Astrocyte (in vitro differentiated cells and primary cell): ENCODE results near the gene OS9. TPM values are rescaled to one million over a fixed set of nuclear protein-coding genes. Genes with fewer than 3 reads are reported as not detected.

Experiments
- DNase-seq: peaks from one replicate; pipeline ENCODE4 v3.0.0-alpha.2; 2010; ENCODE audit warnings: low read depth
- FAIRE-seq: peaks from 2 replicates; lab custom pipeline; 2011; peaks lifted over from hg19 to GRCh38; lab: Jason Lieb, UNC
- H2AFZ ChIP-seq: 2 replicates; pipeline ENCODE4 v1.6.0; 2012; ENCODE audit warnings: low read depth, low read length, inconsistent platforms
- H3K27ac ChIP-seq: 2 replicates; pipeline ENCODE4 v1.5.1; 2011; ENCODE audit warnings: low read depth, low read length, inconsistent platforms
- H3K27me3 ChIP-seq: 2 replicates; pipeline ENCODE4 v1.6.0; 2011; ENCODE audit warnings: low read length, inconsistent platforms; ENCODE audit not compliant: insufficient read depth
- H3K36me3 ChIP-seq: 2 replicates; pipeline ENCODE4 v1.5.1; 2011; ENCODE audit warnings: low read length, inconsistent platforms; ENCODE audit not compliant: insufficient read depth
- H3K4me1 ChIP-seq: 2 replicates; pipeline ENCODE4 v1.5.1; 2011; ENCODE audit warnings: low read length, inconsistent platforms; ENCODE audit not compliant: insufficient read depth
- H3K4me2 ChIP-seq: 2 replicates; pipeline ENCODE4 v1.6.0; 2012; ENCODE audit warnings: low read length, inconsistent platforms
- H3K4me3 ChIP-seq: 2 replicates; pipeline ENCODE4 v1.5.1; 2011; ENCODE audit warnings: low read depth, mild to moderate bottlenecking, low read length, inconsistent platforms; ENCODE audit not compliant: insufficient read depth
- H3K79me2 ChIP-seq: 2 replicates; pipeline ENCODE4 v1.6.0; 2012; ENCODE audit warnings: mild to moderate bottlenecking, low read length, inconsistent platforms; ENCODE audit not compliant: insufficient read depth
- H3K9ac ChIP-seq: 2 replicates; pipeline ENCODE4 v1.6.0; 2012; ENCODE audit warnings: mild to moderate bottlenecking, low read length, inconsistent platforms
- H3K9me3 ChIP-seq: 2 replicates; pipeline ENCODE4 v1.5.1; 2012; ENCODE audit warnings: low read depth, mild to moderate bottlenecking, low read length, inconsistent platforms; ENCODE audit not compliant: insufficient read depth
- H4K20me1 ChIP-seq: 2 replicates; pipeline ENCODE4 v1.6.0; 2012; ENCODE audit warnings: low read length, inconsistent platforms; ENCODE audit not compliant: insufficient read depth
- H3K27ac Mint-ChIP-seq: one replicate; pipeline ENCODE4 v1.8.0; 2021; ENCODE audit warnings: mild to moderate bottlenecking, mixed read lengths; ENCODE audit not compliant: unreplicated experiment
- H3K27me3 Mint-ChIP-seq: one replicate; pipeline ENCODE4 v1.8.0; 2021; ENCODE audit warnings: low read depth, mixed read lengths; ENCODE audit not compliant: unreplicated experiment
- H3K36me3 Mint-ChIP-seq: one replicate; pipeline ENCODE4 v1.8.0; 2021; ENCODE audit warnings: low read depth, mixed read lengths; ENCODE audit not compliant: unreplicated experiment
- H3K4me1 Mint-ChIP-seq: one replicate; pipeline ENCODE4 v1.8.0; 2021; ENCODE audit warnings: low read depth, mixed read lengths; ENCODE audit not compliant: unreplicated experiment
- H3K4me3 Mint-ChIP-seq: one replicate; pipeline ENCODE4 v1.8.0; 2021; ENCODE audit warnings: mild to moderate bottlenecking, moderate library complexity, mixed read lengths; ENCODE audit not compliant: unreplicated experiment
- H3K9me3 Mint-ChIP-seq: one replicate; pipeline ENCODE4 v1.8.0; 2021; ENCODE audit warnings: mild to moderate bottlenecking, mixed read lengths; ENCODE audit not compliant: unreplicated experiment
- EZH2 ChIP-seq: IDR thresholded peaks from 2 replicates; pipeline ENCODE4 v1.6.1; 2012; ENCODE audit warnings: mild to moderate bottlenecking, low read length, inconsistent platforms; ENCODE audit not compliant: insufficient read depth
- total RNA-seq: library from RNA; stranded (reverse); gene quantifications from 2 replicates; pipeline ENCODE4 v1.2.1, GENCODE V29; 2021
- TF ChIP-seq, protein P1 (sequence below): IDR thresholded peaks from 2 replicates; pipeline ENCODE4 v1.5.1; 2011; ENCODE audit warnings: low read depth, mild to moderate bottlenecking, inconsistent platforms, low read length, moderate library complexity; ENCODE audit not compliant: insufficient read depth

Gene OS9
- total RNA-seq, 1 donor from 2014 or later: 194 TPM

DNA sequence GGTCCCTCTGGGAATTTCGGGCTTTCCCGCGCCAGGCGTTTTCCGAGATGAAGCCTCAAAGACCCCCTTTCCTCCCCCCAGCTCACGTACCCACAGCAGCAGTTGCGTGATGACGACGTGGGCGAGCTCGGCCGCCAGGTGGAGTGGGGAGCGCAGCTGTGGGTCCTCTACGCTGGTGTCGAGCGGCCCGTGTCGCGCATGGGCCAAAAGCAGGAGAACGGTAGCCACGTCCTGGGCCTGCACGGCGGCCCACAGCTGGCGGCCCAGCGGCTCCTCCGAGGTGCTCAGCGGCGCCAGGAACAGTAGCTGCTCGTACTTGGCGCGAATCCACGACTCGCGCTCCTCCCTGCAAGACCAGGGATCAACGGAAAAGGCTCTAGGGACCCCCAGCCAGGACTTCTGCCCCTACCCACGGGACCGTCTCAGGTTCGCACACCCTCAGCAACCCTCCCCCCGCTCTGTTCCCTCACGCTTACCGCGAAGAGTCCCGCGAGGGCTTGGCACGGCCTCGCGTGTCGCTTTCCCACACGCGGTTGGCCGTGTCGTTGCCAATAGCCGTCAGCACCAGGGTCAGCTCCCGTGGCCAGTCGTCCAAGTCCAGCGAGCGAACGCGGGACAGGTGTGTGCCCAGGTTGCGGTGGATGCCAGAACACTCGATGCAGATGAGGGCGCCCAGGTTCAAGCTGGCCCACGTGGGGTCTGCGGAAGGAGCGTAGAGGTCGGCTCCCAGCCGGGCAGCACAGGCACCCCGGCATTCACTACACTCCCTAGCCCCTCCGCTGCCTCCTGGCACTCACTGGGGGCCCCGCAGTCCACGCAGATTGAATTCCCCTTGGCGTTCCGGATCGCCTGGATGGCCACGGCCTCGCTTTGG is 33.2 kb downstream of the OS9 start:
- Mint-ChIP-seq H3K9me3 (peaks cover 15% of the 10 kb centered on the region), H3K4me3 (peak overlapping the region; percentile 73), H3K4me1 (no peaks in the 10 kb centered on the region), H3K27ac (no peak overlapping the region), H3K27me3 (peaks cover 77% of the 10 kb centered on the region), H3K36me3 (peaks cover 6% of the 10 kb centered on the region)
- H3K9ac ChIP-seq: peak overlapping the region; percentile 90
- no peak overlapping the region for H3K27ac ChIP-seq
- H3K27me3 ChIP-seq: peaks cover 27% of the 10 kb centered on the region
- TF ChIP-seq, protein P1, sequence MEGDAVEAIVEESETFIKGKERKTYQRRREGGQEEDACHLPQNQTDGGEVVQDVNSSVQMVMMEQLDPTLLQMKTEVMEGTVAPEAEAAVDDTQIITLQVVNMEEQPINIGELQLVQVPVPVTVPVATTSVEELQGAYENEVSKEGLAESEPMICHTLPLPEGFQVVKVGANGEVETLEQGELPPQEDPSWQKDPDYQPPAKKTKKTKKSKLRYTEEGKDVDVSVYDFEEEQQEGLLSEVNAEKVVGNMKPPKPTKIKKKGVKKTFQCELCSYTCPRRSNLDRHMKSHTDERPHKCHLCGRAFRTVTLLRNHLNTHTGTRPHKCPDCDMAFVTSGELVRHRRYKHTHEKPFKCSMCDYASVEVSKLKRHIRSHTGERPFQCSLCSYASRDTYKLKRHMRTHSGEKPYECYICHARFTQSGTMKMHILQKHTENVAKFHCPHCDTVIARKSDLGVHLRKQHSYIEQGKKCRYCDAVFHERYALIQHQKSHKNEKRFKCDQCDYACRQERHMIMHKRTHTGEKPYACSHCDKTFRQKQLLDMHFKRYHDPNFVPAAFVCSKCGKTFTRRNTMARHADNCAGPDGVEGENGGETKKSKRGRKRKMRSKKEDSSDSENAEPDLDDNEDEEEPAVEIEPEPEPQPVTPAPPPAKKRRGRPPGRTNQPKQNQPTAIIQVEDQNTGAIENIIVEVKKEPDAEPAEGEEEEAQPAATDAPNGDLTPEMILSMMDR: no peak
- peak; percentile 35 for TF ChIP-seq EZH2
- H3K4me2 ChIP-seq: peak overlapping the region; percentile 99
- peaks cover 8% of the 10 kb centered on the region for H4K20me1 ChIP-seq
- no peak for FAIRE-seq
- H2AFZ ChIP-seq: peak overlapping the region; percentile 97
- H3K4me1 ChIP-seq: peaks cover 7% of the 10 kb centered on the region
- DNase-seq: peak; percentile 20
- peak overlapping the region; percentile 85 for H3K4me3 ChIP-seq
- no peaks in the 10 kb centered on the region for H3K79me2 ChIP-seq
- no peaks in the 10 kb centered on the region for H3K9me3 ChIP-seq
- H3K36me3 ChIP-seq: no peaks in the 10 kb centered on the region

DNA sequence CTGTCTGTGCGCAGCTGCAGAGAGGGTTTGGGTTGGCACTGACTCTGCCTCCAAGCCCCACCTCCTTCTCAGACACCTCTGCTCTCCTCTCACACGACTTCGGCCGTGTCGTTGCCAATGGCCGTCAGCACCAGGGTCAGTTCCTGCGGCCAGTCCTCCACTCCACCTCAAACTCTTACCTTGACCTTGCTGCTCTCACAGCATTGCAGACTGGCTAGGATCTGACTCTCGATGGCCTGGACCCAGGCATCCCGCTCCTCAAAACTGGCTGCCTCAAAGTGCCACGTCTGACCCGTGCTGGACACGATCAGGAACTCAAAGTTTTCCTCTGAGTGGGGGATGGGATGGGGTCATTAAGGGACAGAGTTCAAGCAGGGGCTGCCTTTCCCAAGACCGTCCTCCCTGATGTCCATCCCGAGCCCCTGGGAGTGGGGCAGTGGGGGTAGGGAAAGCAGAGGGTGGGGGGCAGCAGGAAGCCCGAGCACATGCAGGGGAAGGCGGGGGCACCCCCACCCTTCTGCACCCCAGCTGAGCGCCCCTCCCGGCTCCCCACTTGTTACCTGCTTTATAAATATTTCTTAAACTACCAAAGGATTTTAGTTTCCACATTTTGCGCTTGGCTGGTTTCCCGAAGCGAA is 33.9 kb downstream of the OS9 start:
- H3K27ac ChIP-seq: no peak overlapping the region
- H3K4me3 ChIP-seq: no peak overlapping the region
- H3K4me2 ChIP-seq: no peak overlapping the region
- H4K20me1 ChIP-seq: peaks cover 8% of the 10 kb centered on the region
- H3K9ac ChIP-seq: no peak overlapping the region
- H3K36me3 ChIP-seq: no peaks in the 10 kb centered on the region
- Mint-ChIP-seq H3K4me3 (peak overlapping the region; percentile 73), H3K4me1 (peaks cover 2% of the 10 kb centered on the region), H3K36me3 (peaks cover 5% of the 10 kb centered on the region), H3K9me3 (peaks cover 16% of the 10 kb centered on the region), H3K27me3 (peaks cover 81% of the 10 kb centered on the region), H3K27ac (peak overlapping the region; percentile 41)
- H3K27me3 ChIP-seq: peaks cover 27% of the 10 kb centered on the region
- TF ChIP-seq, protein P1: no peak
- TF ChIP-seq EZH2: no peak
- no peaks in the 10 kb centered on the region for H3K79me2 ChIP-seq
- H3K4me1 ChIP-seq: peaks cover 7% of the 10 kb centered on the region
- no peak for FAIRE-seq
- no peak for DNase-seq
- no peak overlapping the region for H2AFZ ChIP-seq
- H3K9me3 ChIP-seq: no peaks in the 10 kb centered on the region
